Neuronal stem cell (in vitro differentiated cells): ENCODE data around the gene PTPN3.

Experiments
- DNase-seq: peaks from one replicate; pipeline ENCODE4 v3.0.0-alpha.2; 2013; ENCODE audit warnings: low spot score
- H2AFZ ChIP-seq: one replicate; pipeline ENCODE4 v1.6.1; 2013; ENCODE audit warnings: mild to moderate bottlenecking, low read length, inconsistent platforms
- H2AK5ac ChIP-seq: 2 replicates; pipeline ENCODE4 v1.6.1; 2013; ENCODE audit warnings: low read depth, mild to moderate bottlenecking, inconsistent platforms, low read length, moderate library complexity, mixed read lengths
- H2BK120ac ChIP-seq: 2 replicates; pipeline ENCODE4 v1.6.1; 2013; ENCODE audit warnings: low read depth, mild to moderate bottlenecking, inconsistent platforms, low read length, moderate library complexity, mixed read lengths
- H2BK12ac ChIP-seq: one replicate; pipeline ENCODE4 v1.6.1; 2013; ENCODE audit warnings: low read length, inconsistent platforms
- H2BK15ac ChIP-seq: 2 replicates; pipeline ENCODE4 v1.6.1; 2013; ENCODE audit warnings: mild to moderate bottlenecking, low read length, inconsistent platforms, mixed read lengths
- H2BK5ac ChIP-seq: one replicate; pipeline ENCODE4 v1.6.1; 2013; ENCODE audit warnings: inconsistent platforms, mild to moderate bottlenecking, low read length, moderate library complexity
- H3K14ac ChIP-seq: one replicate; pipeline ENCODE4 v1.6.1; 2013; ENCODE audit warnings: low read length, inconsistent platforms
- H3K18ac ChIP-seq: 2 replicates; pipeline ENCODE4 v1.6.1; 2013; ENCODE audit warnings: low read length, inconsistent platforms
- H3K23ac ChIP-seq: 2 replicates; pipeline ENCODE4 v1.6.1; 2013; ENCODE audit warnings: low read depth, mild to moderate bottlenecking, mixed read lengths, low read length, inconsistent platforms; ENCODE audit not compliant: poor library complexity
- H3K27ac ChIP-seq: replicated peaks from 3 replicates; pipeline ENCODE4 v1.5.1; 2013; ENCODE audit warnings: low read length, inconsistent platforms
- H3K27me3 ChIP-seq, 3 experiments: 2 replicates each; pipeline ENCODE4 v1.6.1; 2013; ENCODE audit warnings: low read length in 3 of 3, mild to moderate bottlenecking in 2 of 3, inconsistent platforms in 1 of 3, low read depth in 1 of 3, mixed read lengths in 1 of 3, moderate library complexity in 1 of 3; ENCODE audit not compliant: control insufficient read depth in 3 of 3, insufficient read depth in 3 of 3
- H3K36me3 ChIP-seq, 2 donors: replicated peaks in 1 of 2; 2 replicates each; pipeline ENCODE4 v1.6.1; 2013; ENCODE audit warnings: low read length in 2 of 2; ENCODE audit not compliant: control insufficient read depth in 2 of 2, insufficient read depth in 2 of 2
- H3K4ac ChIP-seq: 2 replicates; pipeline ENCODE4 v1.6.1; 2013; ENCODE audit warnings: inconsistent platforms, mild to moderate bottlenecking, low read length, moderate library complexity
- H3K4me1 ChIP-seq, 2 donors: 1 replicate in 1 of 2; 2 replicates in 1 of 2; pipeline ENCODE4 v1.6.1; 2013; ENCODE audit warnings: low read length in 2 of 2, low read depth in 1 of 2; ENCODE audit not compliant: control insufficient read depth in 2 of 2, insufficient read depth in 1 of 2
- H3K4me2 ChIP-seq: one replicate; pipeline ENCODE4 v1.6.1; 2013; ENCODE audit warnings: mild to moderate bottlenecking, low read length, inconsistent platforms; ENCODE audit not compliant: insufficient read depth, poor library complexity, severe bottlenecking
- H3K4me3 ChIP-seq, 2 donors: 2 replicates each; pipeline ENCODE4 v1.5.1; 2013; ENCODE audit warnings: low read length in 2 of 2, mild to moderate bottlenecking in 2 of 2, inconsistent platforms in 1 of 2, moderate library complexity in 1 of 2
- H3K79me1 ChIP-seq: one replicate; pipeline ENCODE4 v1.6.1; 2013; ENCODE audit warnings: low read depth, mild to moderate bottlenecking, inconsistent platforms, low read length, moderate library complexity
- H3K9ac ChIP-seq: one replicate; pipeline ENCODE4 v1.6.1; 2013; ENCODE audit warnings: mild to moderate bottlenecking, low read depth, low read length, inconsistent platforms; ENCODE audit not compliant: poor library complexity
- H3K9me3 ChIP-seq, 2 donors: replicated peaks in 1 of 2; 2 replicates each; pipeline versions ENCODE3 to v1.6.1; 2013; ENCODE audit warnings: low read length in 2 of 2, mild to moderate bottlenecking in 2 of 2, inconsistent platforms in 1 of 2, low read depth in 1 of 2, mixed read lengths in 1 of 2, moderate library complexity in 1 of 2; ENCODE audit not compliant: control insufficient read depth in 2 of 2, insufficient read depth in 1 of 2
- H4K8ac ChIP-seq: one replicate; pipeline ENCODE4 v1.6.1; 2013; ENCODE audit warnings: low read depth, mild to moderate bottlenecking, inconsistent platforms, low read length, moderate library complexity
- H4K91ac ChIP-seq: one replicate; pipeline ENCODE4 v1.6.1; 2013; ENCODE audit warnings: low read length, low read depth, mild to moderate bottlenecking, inconsistent platforms; ENCODE audit not compliant: poor library complexity
- WGBS, 2 donors: extraction: QIAGEN DNeasy Blood & Tissue Kit; methylation state at CpG; one replicate each; pipeline ENCODE4 v1.1.7; 2013; ENCODE audit warnings: missing lambda C conversion rate in 2 of 2, mixed read lengths in 1 of 2; ENCODE audit not compliant: insufficient read length in 2 of 2, insufficient replicate concordance in 1 of 2; ENCODE audit errors: extremely low coverage in 2 of 2; 5-methylcytosine and 5-hydroxymethylcytosine counted together

Gene PTPN3

GRCh38 chr9:109499631-109500410 is 1.7 kb upstream of the PTPN3 start:
- H3K14ac ChIP-seq, result no peak overlapping the region
- peaks cover 12 to 93% (median 47%) of the 10 kb centered on the region in 3 experiments for H3K27me3 ChIP-seq
- no CpG with 5 or more reads among the region's 56 CpGs for WGBS, 2 donors
- H3K27ac ChIP-seq, result no peak overlapping the region
- H3K4ac ChIP-seq, result no peak overlapping the region
- no peak overlapping the region for H3K23ac ChIP-seq
- H3K9ac ChIP-seq, result no peak overlapping the region
- H3K9me3 ChIP-seq, result peaks cover 0 to 4% of the 10 kb centered on the region in 2 donors
- no peak overlapping the region for H4K8ac ChIP-seq
- no peaks in the 10 kb centered on the region for H3K36me3 ChIP-seq
- H2BK15ac ChIP-seq, result peak overlapping the region; percentile 2
- H3K4me1 ChIP-seq, result peaks cover 0 to 7% of the 10 kb centered on the region in 2 donors
- H3K18ac ChIP-seq, result peak overlapping the region; percentile 49
- H2BK120ac ChIP-seq, result no peak overlapping the region
- no peak overlapping the region for H2BK12ac ChIP-seq
- H2AK5ac ChIP-seq, result no peak overlapping the region
- peak overlapping the region in 1 of 2 donors; percentile 68 for H3K4me3 ChIP-seq
- DNase-seq, result peak; percentile 30
- H4K91ac ChIP-seq, result no peak overlapping the region
- H3K4me2 ChIP-seq, result peak overlapping the region; percentile 63
- peak overlapping the region; percentile 68 for H2AFZ ChIP-seq
- H2BK5ac ChIP-seq, result no peak overlapping the region
- no peaks in the 10 kb centered on the region for H3K79me1 ChIP-seq

DNA sequence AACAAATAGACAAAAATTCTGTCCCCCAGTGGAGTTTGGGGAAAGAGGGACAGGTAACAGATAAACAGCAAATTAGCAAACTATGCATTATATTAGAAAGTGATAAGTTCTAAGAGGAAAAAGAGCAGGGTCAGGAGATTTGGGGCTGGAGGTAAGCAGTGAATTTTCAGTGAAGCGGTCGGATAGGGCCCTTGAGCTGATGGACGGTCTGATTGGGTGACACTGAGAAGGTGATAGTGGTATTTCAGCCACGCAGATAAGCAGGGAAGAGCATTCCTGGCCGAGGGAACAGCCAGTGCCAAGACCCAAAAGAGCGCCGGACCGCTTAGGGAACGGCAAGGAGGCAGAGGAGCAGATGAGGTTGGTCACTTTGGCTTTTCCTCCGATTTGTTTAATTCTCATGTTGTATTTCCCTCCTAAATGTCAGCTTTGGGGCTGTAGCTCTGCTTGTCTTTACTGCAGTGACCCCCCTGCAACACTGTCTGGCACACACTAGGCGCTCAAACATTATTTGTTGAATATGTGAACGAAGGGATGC is 1.1 kb upstream of the PTPN3 start:
- Histone ChIP-seq H3K23ac (no peak overlapping the region), H2AFZ (peak overlapping the region; percentile 68), H3K14ac (no peak overlapping the region), H3K18ac (peak overlapping the region; percentile 49), H3K4ac (no peak overlapping the region), H3K36me3 (no peaks in the 10 kb centered on the region), H3K9ac (no peak overlapping the region), H2AK5ac (no peak overlapping the region), H3K4me2 (peak overlapping the region; percentile 63), H4K91ac (no peak overlapping the region), H3K4me1 (peaks cover 0 to 5% of the 10 kb centered on the region in 2 donors), H2BK5ac (no peak overlapping the region), H3K79me1 (no peaks in the 10 kb centered on the region), H2BK15ac (peak overlapping the region; percentile 2), H3K27me3 (peaks cover 12 to 94% (median 47%) of the 10 kb centered on the region in 3 experiments), H3K27ac (no peak overlapping the region), H3K9me3 (peaks cover 0 to 4% of the 10 kb centered on the region in 2 donors), H2BK120ac (no peak overlapping the region), H4K8ac (no peak overlapping the region), H3K4me3 (peak overlapping the region in 1 of 2 donors; percentile 63), H2BK12ac (no peak overlapping the region)
- WGBS, 2 donors, result no CpG with 5 or more reads among the region's 12 CpGs
- DNase-seq, result no peak

- H3K27ac ChIP-seq, result no peak overlapping the region
- H3K23ac ChIP-seq, result no peak overlapping the region
- peak overlapping the region; percentile 74 for H2AFZ ChIP-seq
- no peak overlapping the region for H2BK12ac ChIP-seq
- H2AK5ac ChIP-seq, result no peak overlapping the region
- H3K79me1 ChIP-seq, result no peaks in the 10 kb centered on the region
- H3K4ac ChIP-seq, result no peak overlapping the region
- peaks cover 0 to 4% of the 10 kb centered on the region in 2 donors for H3K9me3 ChIP-seq
- H2BK120ac ChIP-seq, result no peak overlapping the region
- no peak for DNase-seq
- no peak overlapping the region for H4K8ac ChIP-seq
- H3K4me3 ChIP-seq, result peak overlapping the region; percentile 40 to 78
- no peaks in the 10 kb centered on the region for H3K36me3 ChIP-seq
- no peak overlapping the region for H3K9ac ChIP-seq
- H3K27me3 ChIP-seq, result peaks cover 12 to 95% (median 47%) of the 10 kb centered on the region in 3 experiments
- peaks cover 0 to 5% of the 10 kb centered on the region in 2 donors for H3K4me1 ChIP-seq
- H3K4me2 ChIP-seq, result peak overlapping the region; percentile 77
- H4K91ac ChIP-seq, result no peak overlapping the region
- WGBS, 2 donors, result no CpG with 5 or more reads among the region's 82 CpGs
- H3K14ac ChIP-seq, result no peak overlapping the region
- no peak overlapping the region for H3K18ac ChIP-seq
- H2BK5ac ChIP-seq, result no peak overlapping the region
- no peak overlapping the region for H2BK15ac ChIP-seq
Measured at GRCh38 chr9:109497226-109498153, 617 bp downstream of the PTPN3 start.
